GM19452 (cell line): Measurements from ENCODE around the gene RALB.

Experiments used
- ATAC-seq: cut with Tn5 transposase; IDR thresholded peaks from one replicate; pipeline ENCODE4 v1.9.1; 2021; ENCODE audit not compliant: unreplicated experiment

RALB gene

GRCh38 chr2:120262150-120262549 lies 9.5 kb downstream of the RALB start:
- no peak for ATAC-seq

- ATAC-seq, result no peak
These were observed 10.2 kb downstream of the RALB start for GRCh38 chr2:120262761-120263428.

- no peak for ATAC-seq
These were observed 12.4 kb downstream of the RALB start for GRCh38 chr2:120265006-120265405.

GRCh38 chr2:120267348-120267747 lies 14.7 kb downstream of the RALB start:
- no peak for ATAC-seq

GRCh38 chr2:120269076-120269744 lies 16.6 kb downstream of the RALB start:
- ATAC-seq, result no peak

- no peak for ATAC-seq
These were observed 17.2 kb downstream of the RALB start for GRCh38 chr2:120269816-120270215.

- no peak for ATAC-seq
These were observed 19.2 kb downstream of the RALB start for GRCh38 chr2:120271711-120272379.

- no peak for ATAC-seq
These were observed 20.3 kb downstream of the RALB start for GRCh38 chr2:120272763-120273481.

- ATAC-seq, result no peak
These were observed 23.2 kb downstream of the RALB start for GRCh38 chr2:120275617-120276400.

GRCh38 chr2:120277505-120278205 lies 25.0 kb downstream of the RALB start:
- no peak for ATAC-seq

- ATAC-seq, result no peak
These were observed 26.2 kb downstream of the RALB start for GRCh38 chr2:120278901-120279300.

GRCh38 chr2:120279708-120280107 lies 27.1 kb downstream of the RALB start:
- no peak for ATAC-seq

GRCh38 chr2:120283649-120284048 lies 31.0 kb downstream of the RALB start:
- ATAC-seq, result no peak

GRCh38 chr2:120285056-120285455 lies 32.4 kb downstream of the RALB start:
- ATAC-seq, result no peak

GRCh38 chr2:120287183-120288015 lies 34.7 kb downstream of the RALB start:
- ATAC-seq, result peak; percentile 99

- ATAC-seq, result no peak
These were observed 35.3 kb downstream of the RALB start for GRCh38 chr2:120288016-120288373.

- no peak for ATAC-seq
These were observed 36.7 kb downstream of the RALB start for GRCh38 chr2:120289221-120289906.

- no peak for ATAC-seq
These were observed 38.1 kb downstream of the RALB start for GRCh38 chr2:120290737-120291136.
